GM21717 (cell line): ENCODE results near the gene UBE2E2.
"Not testable (repeated sequence)": the region's sequence is repeated elsewhere in the genome, so short reads cannot be mapped to it uniquely, and the experiment has no call there.

Experiments used
- ATAC-seq: cut with Tn5 transposase; IDR thresholded peaks from one replicate; pipeline ENCODE4 v1.9.1; 2021; ENCODE audit warnings: mild to moderate bottlenecking, moderate library complexity; ENCODE audit not compliant: unreplicated experiment

UBE2E2 gene

GRCh38 chr3:23202921-23203707, at the start of gene UBE2E2:
UBE2E2 (plus strand) TSS chr3:23203327.
- ATAC-seq, result peak; percentile 69

DNA sequence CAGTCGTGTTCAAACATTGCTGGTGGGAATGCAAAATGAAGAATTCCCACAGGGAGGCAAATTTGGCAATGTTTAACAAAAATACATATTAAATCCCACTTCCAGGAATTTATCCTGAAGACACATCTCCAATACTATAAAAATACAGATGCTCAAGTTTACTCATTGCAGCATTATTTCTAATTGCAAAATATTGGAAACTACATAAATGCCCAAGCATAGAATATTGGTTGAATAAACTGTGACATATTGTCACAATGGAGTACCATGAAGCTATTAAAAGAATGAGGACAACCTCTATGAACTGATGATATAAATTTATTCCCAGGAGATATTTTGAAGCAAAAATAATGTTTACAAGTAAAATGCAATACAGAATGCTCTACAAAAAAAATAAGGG, 49.7 kb upstream of the UBE2E2 start:
- no peak for ATAC-seq

DNA sequence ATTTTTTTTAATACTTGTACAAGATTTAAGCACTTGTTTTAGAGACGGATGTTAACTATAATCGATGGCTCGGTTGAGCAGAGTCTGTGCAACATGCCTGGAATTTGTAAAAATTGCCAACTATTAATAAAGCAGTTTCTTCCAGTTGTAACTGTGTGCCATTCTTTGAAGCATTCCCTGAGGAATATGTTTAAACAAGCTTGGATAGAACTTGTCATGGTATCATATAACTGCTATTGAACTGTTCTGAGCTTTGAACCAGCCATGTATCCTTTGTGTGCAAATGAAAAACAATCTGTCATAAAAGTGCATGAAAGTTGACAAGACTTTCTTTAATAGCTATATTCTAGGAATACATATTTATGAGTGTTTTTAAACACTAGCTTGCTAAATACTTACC, 45.8 kb upstream of the UBE2E2 start:
- no peak for ATAC-seq

GRCh38 chr3:23159929-23160328, 43.2 kb upstream of the UBE2E2 start:
- no peak for ATAC-seq

- no peak for ATAC-seq
Measured at GRCh38 chr3:23161308-23161707, 41.8 kb upstream of the UBE2E2 start.

- ATAC-seq, result peak; percentile 65
Measured at GRCh38 chr3:23161896-23162570, 41.1 kb upstream of the UBE2E2 start.

DNA sequence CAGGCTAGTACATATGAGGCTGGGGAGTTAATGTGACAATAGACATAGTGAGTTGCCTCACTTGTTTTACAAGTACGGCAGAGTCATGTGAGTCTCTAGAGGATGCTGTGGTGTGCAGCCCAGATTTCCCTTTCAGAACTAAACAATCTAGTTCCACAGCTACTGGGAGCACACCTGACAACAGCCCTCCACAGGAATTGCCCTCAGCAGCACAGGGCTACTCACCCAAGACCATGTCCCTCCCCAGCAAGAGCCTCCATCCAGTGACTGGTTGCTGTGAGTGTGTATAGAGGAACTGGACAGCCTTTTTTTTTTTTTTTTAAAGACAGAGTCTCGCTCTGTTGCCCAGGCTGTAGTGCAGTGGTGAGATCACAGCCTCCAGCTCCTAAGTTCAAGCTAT, 40.2 kb upstream of the UBE2E2 start:
- peak; percentile 49 for ATAC-seq

GRCh38 chr3:23164746-23165145, 38.4 kb upstream of the UBE2E2 start:
- no peak for ATAC-seq

- no peak for ATAC-seq
Measured at GRCh38 chr3:23165571-23165970, 37.6 kb upstream of the UBE2E2 start.

DNA sequence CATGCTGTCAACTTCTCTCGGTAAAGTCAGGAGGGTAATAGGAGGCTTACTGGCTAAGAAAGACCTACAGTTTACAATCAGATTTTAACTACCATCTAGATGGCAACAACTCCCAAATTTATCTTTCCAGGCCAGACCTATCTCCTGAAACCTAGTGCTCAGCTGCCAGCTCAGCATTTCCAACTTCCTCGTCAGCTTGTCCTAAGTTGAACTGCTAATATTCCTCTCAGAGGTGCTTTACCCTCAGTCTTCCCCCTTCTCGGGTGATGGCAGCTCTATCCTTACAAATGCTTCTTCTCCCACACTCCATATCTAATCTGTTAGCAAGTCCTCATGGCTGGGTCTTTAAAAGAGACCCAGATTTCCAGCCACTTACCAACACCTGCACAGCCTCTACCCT, 36.9 kb upstream of the UBE2E2 start:
- no peak for ATAC-seq

DNA sequence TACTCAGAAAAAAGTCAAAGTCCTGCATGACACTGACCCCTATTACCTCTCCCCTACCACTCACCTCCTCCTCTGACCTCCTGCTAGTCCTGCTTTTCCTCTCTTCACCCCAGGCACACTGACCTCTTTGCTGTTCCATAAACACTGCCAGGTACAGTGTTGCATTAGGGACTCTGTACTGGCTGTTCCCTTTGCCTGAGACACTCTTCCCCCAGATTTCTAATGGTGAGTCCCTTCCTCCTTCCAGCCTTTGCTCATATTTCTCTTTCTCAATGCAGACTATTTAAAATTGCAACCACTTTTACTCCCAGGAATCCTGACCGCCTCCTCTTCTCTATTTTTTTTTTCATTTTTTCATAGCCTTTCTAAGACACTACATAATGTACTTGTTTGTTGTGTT, 36.3 kb upstream of the UBE2E2 start:
- ATAC-seq, result no peak

- no peak for ATAC-seq
Measured at GRCh38 chr3:23169551-23169950, 33.6 kb upstream of the UBE2E2 start.

- ATAC-seq, result no peak
Measured at GRCh38 chr3:23170291-23170690, 32.8 kb upstream of the UBE2E2 start.

DNA sequence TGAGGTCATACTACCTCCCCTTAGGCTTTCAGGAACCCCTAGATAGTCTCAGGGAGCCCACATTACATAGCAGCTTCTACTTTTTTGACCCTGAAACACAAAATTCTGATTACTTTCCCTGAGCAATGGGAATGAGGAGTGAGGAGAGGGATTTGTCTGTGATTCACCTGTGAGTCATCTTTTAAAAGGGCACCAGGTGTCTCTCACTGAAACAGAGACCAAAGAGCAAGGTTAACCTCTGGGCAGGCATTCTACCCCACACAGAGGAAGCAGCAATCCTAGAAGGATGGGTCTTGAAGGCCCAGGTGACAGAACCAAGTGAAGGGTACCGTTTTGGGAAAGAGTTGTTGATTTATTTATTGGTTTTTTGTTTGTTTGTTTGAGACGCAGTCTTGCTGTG, 31.1 kb upstream of the UBE2E2 start:
- no peak for ATAC-seq

DNA sequence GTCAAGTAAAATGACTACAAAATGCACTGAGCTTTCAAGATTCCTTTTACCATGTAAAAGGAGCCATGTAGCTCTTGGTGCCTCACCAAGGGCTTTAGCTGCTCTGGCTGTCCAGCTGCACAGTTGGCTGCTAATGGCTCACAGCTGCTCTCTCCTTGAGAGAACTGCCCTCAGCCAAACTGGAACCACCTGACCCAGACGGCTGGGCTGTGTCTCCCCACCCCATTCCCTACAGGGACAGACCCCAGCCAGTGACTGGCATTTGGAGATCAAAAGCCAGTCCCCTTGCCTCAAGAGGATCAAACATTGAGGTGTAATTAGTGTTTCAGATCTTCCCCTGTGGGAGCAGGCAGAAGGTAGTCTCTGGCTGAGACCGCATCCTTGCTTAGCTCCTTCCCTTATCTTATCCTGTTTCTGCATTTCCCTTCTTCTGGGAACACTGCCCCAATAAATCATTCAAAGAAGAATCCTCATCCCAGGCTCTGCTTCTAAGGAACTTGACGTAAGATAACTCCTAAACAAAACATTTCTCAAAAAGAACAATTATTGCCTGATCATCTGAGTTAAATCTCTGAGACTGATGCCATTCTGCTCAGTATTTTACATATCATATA, 28.6 kb upstream of the UBE2E2 start:
- ATAC-seq, result no peak

GRCh38 chr3:23175341-23176083, 27.6 kb upstream of the UBE2E2 start:
- ATAC-seq, result no peak

- not testable (repeated sequence) for ATAC-seq
Measured at GRCh38 chr3:23176839-23177238, 26.3 kb upstream of the UBE2E2 start.

GRCh38 chr3:23182996-23183513, 20.1 kb upstream of the UBE2E2 start:
- ATAC-seq, result no peak

GRCh38 chr3:23183731-23184130, 19.4 kb upstream of the UBE2E2 start:
- ATAC-seq, result no peak

DNA sequence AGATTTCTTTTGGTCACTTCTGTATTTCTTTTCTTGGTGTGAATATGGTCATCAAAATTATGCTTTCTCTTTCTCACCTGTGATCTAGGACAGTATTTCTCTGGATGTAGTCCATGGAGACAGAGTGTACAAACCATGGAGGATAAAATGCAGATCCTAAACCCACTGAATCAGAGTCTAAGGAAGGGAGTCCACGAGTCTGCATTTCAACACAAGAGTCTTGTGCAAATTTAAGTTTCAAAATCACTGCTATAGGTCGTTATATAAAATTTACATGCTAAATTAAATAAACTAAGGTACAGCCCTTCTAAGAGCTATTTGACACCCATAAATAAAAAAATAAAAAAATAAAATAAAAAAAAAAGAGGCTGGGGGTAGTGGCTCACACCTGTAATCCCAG, 17.3 kb upstream of the UBE2E2 start:
- no peak for ATAC-seq

DNA sequence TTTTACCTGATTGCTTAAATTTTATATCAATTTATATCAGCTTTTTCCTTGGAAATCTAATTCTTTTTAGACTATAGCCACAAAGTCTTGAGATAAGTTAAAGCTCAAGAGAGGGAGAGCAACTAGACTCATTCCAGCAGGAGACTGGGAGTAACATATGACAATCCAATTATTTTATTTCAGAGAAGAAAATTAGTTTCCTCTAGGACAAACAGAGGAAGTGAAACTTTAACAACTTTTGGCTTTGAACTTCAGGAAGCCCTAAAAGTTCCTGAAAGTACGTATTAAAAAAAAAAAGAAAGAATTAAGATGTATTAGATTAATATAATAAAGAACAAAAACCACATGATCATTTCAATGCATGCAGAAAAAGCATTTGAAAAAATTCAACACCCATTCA, 13.9 kb upstream of the UBE2E2 start:
- no peak for ATAC-seq
